Vagina (tissue), 2 donors: Measurements from ENCODE around the gene ARHGAP24.

Experiments used
- POLR2A ChIP-seq, 2 donors: fragments of 450-650 bp; IDR thresholded peaks; one replicate each; pipeline ENCODE4 v1.6.1; 2017; ENCODE audit warnings: antibody characterized with exemption in 2 of 2, mild to moderate bottlenecking in 2 of 2, moderate library complexity in 2 of 2
- POLR2AphosphoS5 ChIP-seq, 2 donors: sonication (generic); formaldehyde crosslinking; IDR thresholded peaks; one replicate each; pipeline ENCODE4 v1.9.0; 2017; ENCODE audit warnings: antibody characterized with exemption in 2 of 2, mild to moderate bottlenecking in 2 of 2, low read depth in 1 of 2; ENCODE audit not compliant: insufficient read depth in 1 of 2
- TF ChIP-seq, protein P1 (sequence below), 3 experiments: fragments of 450-650 bp in 2 of 3; fragments of 200-600 bp in 1 of 3; sonication (generic) in 1 of 3; IDR thresholded peaks; one replicate each; pipeline ENCODE4 v1.5.1; 2017 to 2019; ENCODE audit warnings: antibody characterized with exemption in 3 of 3, mild to moderate bottlenecking in 2 of 3, moderate library complexity in 2 of 3

DNA sequence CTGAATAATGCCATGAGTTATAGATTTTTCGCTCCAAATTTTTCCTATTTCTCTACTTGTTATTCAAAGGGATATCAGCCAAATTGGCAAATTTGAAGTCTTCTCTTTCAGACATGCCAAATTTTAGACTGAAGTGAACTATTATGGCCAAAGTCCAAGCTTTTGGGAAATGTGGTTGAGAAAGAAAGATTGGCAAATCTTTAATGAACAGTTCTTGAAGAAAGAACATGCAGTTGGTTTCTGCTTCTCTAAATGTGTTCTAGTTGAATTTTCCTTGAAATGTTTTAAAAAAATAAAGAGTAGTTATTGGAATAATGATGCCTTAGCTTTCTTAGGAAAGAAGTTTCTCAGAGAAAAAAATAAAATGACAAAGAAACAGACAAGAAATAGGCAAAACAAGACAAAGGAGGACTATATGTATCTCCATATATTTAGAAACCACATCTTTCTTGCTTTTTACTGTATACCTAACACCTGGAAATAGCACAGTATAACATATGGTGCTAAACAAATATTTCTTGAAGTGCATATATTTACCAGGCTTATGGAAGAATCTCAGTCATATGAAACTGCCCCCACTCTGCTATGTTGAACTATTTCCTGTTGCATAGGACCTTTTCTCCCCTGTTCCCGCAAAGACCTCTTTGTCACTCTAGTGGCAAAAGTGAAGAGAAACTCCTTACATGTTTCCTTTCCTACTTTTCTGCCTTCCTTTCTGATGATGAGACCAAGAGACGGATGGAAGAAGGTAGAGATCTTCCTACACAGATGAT lies 250.0 kb downstream of the ARHGAP24 start:
- no peak for TF ChIP-seq POLR2AphosphoS5 (IDR thresholded peaks at IDR 0.05; ENCODE audit: insufficient read depth in 1 of 2, low read depth in 1 of 2)
- TF ChIP-seq, protein P1, sequence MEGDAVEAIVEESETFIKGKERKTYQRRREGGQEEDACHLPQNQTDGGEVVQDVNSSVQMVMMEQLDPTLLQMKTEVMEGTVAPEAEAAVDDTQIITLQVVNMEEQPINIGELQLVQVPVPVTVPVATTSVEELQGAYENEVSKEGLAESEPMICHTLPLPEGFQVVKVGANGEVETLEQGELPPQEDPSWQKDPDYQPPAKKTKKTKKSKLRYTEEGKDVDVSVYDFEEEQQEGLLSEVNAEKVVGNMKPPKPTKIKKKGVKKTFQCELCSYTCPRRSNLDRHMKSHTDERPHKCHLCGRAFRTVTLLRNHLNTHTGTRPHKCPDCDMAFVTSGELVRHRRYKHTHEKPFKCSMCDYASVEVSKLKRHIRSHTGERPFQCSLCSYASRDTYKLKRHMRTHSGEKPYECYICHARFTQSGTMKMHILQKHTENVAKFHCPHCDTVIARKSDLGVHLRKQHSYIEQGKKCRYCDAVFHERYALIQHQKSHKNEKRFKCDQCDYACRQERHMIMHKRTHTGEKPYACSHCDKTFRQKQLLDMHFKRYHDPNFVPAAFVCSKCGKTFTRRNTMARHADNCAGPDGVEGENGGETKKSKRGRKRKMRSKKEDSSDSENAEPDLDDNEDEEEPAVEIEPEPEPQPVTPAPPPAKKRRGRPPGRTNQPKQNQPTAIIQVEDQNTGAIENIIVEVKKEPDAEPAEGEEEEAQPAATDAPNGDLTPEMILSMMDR (IDR thresholded peaks at IDR 0.05) = no peak
- TF ChIP-seq POLR2A (IDR thresholded peaks at IDR 0.05) = no peak
